ENCODE measurements around the gene PCSK1N.
"Not testable (repeated sequence)": the region's sequence is repeated elsewhere in the genome, so short reads cannot be mapped to it uniquely, and the experiment has no call there.

DNA sequence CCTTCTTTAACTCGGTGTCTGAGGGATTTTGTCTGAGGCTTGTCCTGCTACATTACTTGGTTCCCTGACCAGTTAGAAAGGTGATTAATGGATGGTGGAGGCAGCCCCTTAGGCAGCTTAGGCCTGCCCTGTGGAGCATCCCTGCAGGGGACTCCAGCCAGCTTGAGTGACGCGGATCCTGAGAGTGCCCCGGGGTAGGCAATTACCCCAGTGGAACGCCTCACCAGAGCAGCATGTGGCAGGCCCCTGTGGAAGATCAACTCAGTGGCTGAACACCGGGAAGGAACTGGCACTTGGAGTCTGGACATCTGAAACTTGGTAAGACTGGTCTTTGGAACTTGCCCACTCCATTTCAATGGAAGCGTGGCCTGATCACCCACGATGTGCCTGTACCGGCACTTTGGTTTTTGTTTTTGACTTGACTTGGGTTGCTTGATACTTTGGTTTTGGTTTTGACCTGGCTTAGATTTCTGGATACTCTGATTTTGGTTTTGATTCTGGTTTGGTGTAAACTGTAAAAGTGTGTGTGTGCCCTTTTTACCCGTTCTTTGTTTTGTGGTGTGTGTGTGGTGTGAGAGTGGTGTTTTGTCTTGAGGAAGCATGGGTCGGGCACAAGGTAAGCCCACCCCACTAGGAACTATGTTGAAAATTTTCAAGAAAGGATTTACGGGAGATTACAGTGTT lies 18.9 kb upstream of the PCSK1N start:
- TF ChIP-seq FOXM1 (IDR thresholded peaks at IDR 0.05; ENCODE audit: borderline replicate concordance); SP1 (IDR thresholded peaks at IDR 0.05); NFRKB (IDR thresholded peaks at IDR 0.05): not testable (repeated sequence)

Data from HEK293T (cell line).